Left ventricle myocardium inferior (tissue), 1 donor: ENCODE results near the gene HECW1. TPM values are rescaled to one million over a fixed set of nuclear protein-coding genes. Genes with fewer than 3 reads are reported as not detected.
A peak's percentile ranks its signal among the peaks of the same experiment; 100 is the strongest.

ENCODE experiments used
- DNase-seq: peaks from one replicate; pipeline ENCODE4 v3.0.0-alpha.2; 2020
- H3K27ac ChIP-seq: fragments of 200-600 bp; replicated peaks from 2 replicates; pipeline ENCODE4 v1.8.0; 2021
- H3K27me3 ChIP-seq: fragments of 200-600 bp; 2 replicates; pipeline ENCODE4 v1.8.0; 2021; ENCODE audit warnings: low read depth
- H3K36me3 ChIP-seq: fragments of 200-600 bp; 2 replicates; pipeline ENCODE4 v1.8.0; 2021
- H3K4me1 ChIP-seq: fragments of 200-600 bp; 2 replicates; pipeline ENCODE4 v1.8.0; 2021
- H3K4me3 ChIP-seq: fragments of 200-600 bp; 2 replicates; pipeline ENCODE4 v1.8.0; 2021; ENCODE audit warnings: mild to moderate bottlenecking, moderate library complexity
- H3K9me3 ChIP-seq: fragments of 200-600 bp; replicated peaks from 2 replicates; pipeline ENCODE4 v1.8.0; 2021
- CTCF ChIP-seq: fragments of 200-600 bp; IDR thresholded peaks from 2 replicates; pipeline ENCODE4 v1.8.0; 2021; ENCODE audit warnings: antibody characterized with exemption, mild to moderate bottlenecking, borderline replicate concordance
- intact Hi-C: fragments of 100-400 bp; cut with micrococcal nuclease; formaldehyde crosslinking; loops from one replicate; pipeline ENCODE4 v1.11.0; 2022
- total RNA-seq: library from RNA; stranded (reverse); fragmentation: NEBNext Ultra II Directional; extraction: Animal tissue kit (Norgen Biotek cat#: 25700); gene quantifications from one replicate; pipeline ENCODE4 v1.2.1, GENCODE V29; 2021
- donor health status: DM: no; HTN: yes; CAD: no; lungs with severe emphysema.

HECW1 gene
- total RNA-seq, 1 donor from 2014 or later, result not detected

- intact Hi-C loops, result no loop called here
- no peaks in the 10 kb centered on the region for H3K4me1 ChIP-seq
- H3K36me3 ChIP-seq, result no peaks in the 10 kb centered on the region
- no peak for DNase-seq
- no peaks in the 10 kb centered on the region for H3K9me3 ChIP-seq
- TF ChIP-seq CTCF, result no peak
- H3K27ac ChIP-seq, result no peak overlapping the region
- no peak overlapping the region for H3K4me3 ChIP-seq
- peaks cover 10% of the 10 kb centered on the region for H3K27me3 ChIP-seq
Measured at GRCh38 chr7:43506460-43506859, 394.0 kb downstream of the HECW1 start.

GRCh38 chr7:43508461-43508860 is 396.0 kb downstream of the HECW1 start:
- intact Hi-C loops, result no loop called here
- H3K4me1 ChIP-seq, result no peaks in the 10 kb centered on the region
- DNase-seq, result no peak
- peaks cover 17% of the 10 kb centered on the region for H3K27me3 ChIP-seq
- H3K36me3 ChIP-seq, result no peaks in the 10 kb centered on the region
- TF ChIP-seq CTCF, result no peak
- H3K4me3 ChIP-seq, result no peak overlapping the region
- H3K27ac ChIP-seq, result no peak overlapping the region
- no peaks in the 10 kb centered on the region for H3K9me3 ChIP-seq

- intact Hi-C loops, result no loop called here
- no peak overlapping the region for H3K4me3 ChIP-seq
- peaks cover 28% of the 10 kb centered on the region for H3K27me3 ChIP-seq
- TF ChIP-seq CTCF, result no peak
- DNase-seq, result no peak
- H3K27ac ChIP-seq, result no peak overlapping the region
- H3K36me3 ChIP-seq, result no peaks in the 10 kb centered on the region
- no peaks in the 10 kb centered on the region for H3K4me1 ChIP-seq
- no peaks in the 10 kb centered on the region for H3K9me3 ChIP-seq
Measured at GRCh38 chr7:43509906-43510305, 397.5 kb downstream of the HECW1 start.

GRCh38 chr7:43511029-43511428 is 398.6 kb downstream of the HECW1 start:
- no peaks in the 10 kb centered on the region for H3K36me3 ChIP-seq
- no peaks in the 10 kb centered on the region for H3K9me3 ChIP-seq
- no peaks in the 10 kb centered on the region for H3K4me1 ChIP-seq
- TF ChIP-seq CTCF, result peak; percentile 40
- H3K27me3 ChIP-seq, result peaks cover 32% of the 10 kb centered on the region
- no peak overlapping the region for H3K4me3 ChIP-seq
- H3K27ac ChIP-seq, result no peak overlapping the region
- no peak for DNase-seq
- intact Hi-C loops, result no loop called here

- no peak for TF ChIP-seq CTCF
- DNase-seq, result no peak
Measured at GRCh38 chr7:43511769-43512515, 399.5 kb downstream of the HECW1 start.

More at GRCh38 chr7:43511769-43512515, 399.5 kb downstream of the HECW1 start:
- Histone ChIP-seq H3K36me3 (no peaks in the 10 kb centered on the region), H3K4me1 (no peaks in the 10 kb centered on the region), H3K4me3 (no peak overlapping the region), H3K9me3 (no peaks in the 10 kb centered on the region), H3K27me3 (peaks cover 40% of the 10 kb centered on the region), H3K27ac (no peak overlapping the region)
- intact Hi-C loops, result no loop called here
